HG03571 (cell line): ENCODE measurements around the gene TEC.
"Not testable (repeated sequence)": the region's sequence is repeated elsewhere in the genome, so short reads cannot be mapped to it uniquely, and the experiment has no call there.

Experiments used
- ATAC-seq: cut with Tn5 transposase; IDR thresholded peaks from one replicate; pipeline ENCODE4 v1.9.1; 2021; ENCODE audit not compliant: unreplicated experiment

TEC gene

GRCh38 chr4:48169636-48170035 is 100.0 kb downstream of the TEC start:
- no peak for ATAC-seq

GRCh38 chr4:48167538-48168263 is 101.9 kb downstream of the TEC start:
- no peak for ATAC-seq

GRCh38 chr4:48164561-48164960 is 105.1 kb downstream of the TEC start:
- not testable (repeated sequence) for ATAC-seq

- ATAC-seq: no peak
Observed at GRCh38 chr4:48163746-48164145, 105.9 kb downstream of the TEC start.

GRCh38 chr4:48162162-48162561 is 107.5 kb downstream of the TEC start:
- no peak for ATAC-seq

- no peak for ATAC-seq
Observed at GRCh38 chr4:48157271-48157670, 112.4 kb downstream of the TEC start.

GRCh38 chr4:48156423-48156822 is 113.2 kb downstream of the TEC start:
- no peak for ATAC-seq

- no peak for ATAC-seq
Observed at GRCh38 chr4:48153791-48154550, 115.7 kb downstream of the TEC start.

- no peak for ATAC-seq
Observed at GRCh38 chr4:48152259-48152658, 117.4 kb downstream of the TEC start.

GRCh38 chr4:48149827-48150370 is 119.7 kb downstream of the TEC start:
- no peak for ATAC-seq

- no peak for ATAC-seq
Observed at GRCh38 chr4:48147621-48148020, 122.0 kb downstream of the TEC start.

GRCh38 chr4:48141048-48141447 is 128.6 kb downstream of the TEC start:
- no peak for ATAC-seq

- ATAC-seq: no peak
Observed at GRCh38 chr4:48139691-48140090, 129.9 kb downstream of the TEC start.

GRCh38 chr4:48138936-48139335 is 130.7 kb downstream of the TEC start:
- peak; percentile 90 for ATAC-seq

- no peak for ATAC-seq
Observed at GRCh38 chr4:48138511-48138910, 131.1 kb downstream of the TEC start.

GRCh38 chr4:48137846-48138245 is 131.8 kb downstream of the TEC start:
- ATAC-seq: no peak

- ATAC-seq: no peak
Observed at GRCh38 chr4:48134081-48134480, 135.6 kb downstream of the TEC start, which contains the start of gene TXK. TSS of gene TXK (minus strand) at chr4:48134250. CDS start at chr4:48134170, 80 bp downstream.

GRCh38 chr4:48133669-48134068 is 136.0 kb downstream of the TEC start:
- no peak for ATAC-seq

GRCh38 chr4:48131736-48132135 is 137.9 kb downstream of the TEC start:
- ATAC-seq: no peak

GRCh38 chr4:48130100-48130499 is 139.5 kb downstream of the TEC start:
- ATAC-seq: no peak

GRCh38 chr4:48129307-48130014 is 140.2 kb downstream of the TEC start:
- ATAC-seq: no peak
